ENCODE measurements around the gene GPC1.

Gene GPC1

GRCh38 chr2:240457223-240458043 is 22.0 kb downstream of the GPC1 start:
- Histone ChIP-seq H3K4me2 (ENCODE audit: low read length) (peak overlapping the region; percentile 75), H3K18ac (ENCODE audit: low read length) (peak overlapping the region; percentile 31), H4K91ac (ENCODE audit: low read depth, low read length) (peak overlapping the region; percentile 71), H3K79me1 (ENCODE audit: low read length) (peaks cover 59% of the 10 kb centered on the region), H2AFZ (ENCODE audit: insufficient read depth, low read length, poor library complexity) (no peak overlapping the region), H3K9ac (ENCODE audit: low read length) (no peak overlapping the region), H3K27me3 (ENCODE audit: insufficient read depth, low read length) (no peaks in the 10 kb centered on the region), H3K79me2 (ENCODE audit: control insufficient read depth, insufficient read depth, low read length, poor library complexity) (peaks cover 27% of the 10 kb centered on the region), H3K4me3 (ENCODE audit: low read depth, low read length) (no peak overlapping the region), H3K27ac (ENCODE audit: low read depth, low read length) (peak overlapping the region; percentile 93), H4K8ac (ENCODE audit: low read depth, low read length) (peak overlapping the region; percentile 51), H3K23ac (ENCODE audit: low read length) (no peak overlapping the region), H3K4me1 (ENCODE audit: control insufficient read depth in 1 of 2, insufficient read depth in 2 of 2, low read length in 2 of 2) (peaks cover 54 to 60% of the 10 kb centered on the region in 2 experiments), H2BK12ac (ENCODE audit: low read length) (peak overlapping the region; percentile 67), H4K12ac (ENCODE audit: low read depth, low read length) (peak overlapping the region; percentile 31), H2AK5ac (ENCODE audit: low read length) (peak overlapping the region; percentile 28), H2BK120ac (ENCODE audit: insufficient read depth, low read length, poor library complexity) (peak overlapping the region; percentile 78), H3K9me3 (ENCODE audit: insufficient read depth, low read depth, low read length) (no peaks in the 10 kb centered on the region), H2BK5ac (ENCODE audit: low read depth, low read length, poor library complexity) (peak overlapping the region; percentile 82), H3K14ac (ENCODE audit: low read length) (peak overlapping the region; percentile 68), H3K4ac (ENCODE audit: low read depth, low read length) (peak overlapping the region; percentile 39), H3K36me3 (ENCODE audit: control insufficient read depth in 1 of 2, insufficient read depth in 2 of 2, low read length in 2 of 2) (peaks cover 7 to 10% of the 10 kb centered on the region in 2 experiments)
- peak; percentile 95 for DNase-seq
- WGBS (ENCODE audit: extremely low coverage, insufficient coverage, insufficient read length) = no CpG with 5 or more reads among the region's 22 CpGs

- no CpG with 5 or more reads among the region's 16 CpGs for WGBS (ENCODE audit: extremely low coverage, insufficient coverage, insufficient read length)
- Histone ChIP-seq H2BK12ac (ENCODE audit: low read length) (peak overlapping the region; percentile 47), H2BK120ac (ENCODE audit: insufficient read depth, low read length, poor library complexity) (peak overlapping the region; percentile 49), H3K23ac (ENCODE audit: low read length) (no peak overlapping the region), H3K4me1 (ENCODE audit: control insufficient read depth in 1 of 2, insufficient read depth in 2 of 2, low read length in 2 of 2) (peaks cover 54 to 60% of the 10 kb centered on the region in 2 experiments), H4K12ac (ENCODE audit: low read depth, low read length) (no peak overlapping the region), H3K18ac (ENCODE audit: low read length) (peak overlapping the region; percentile 12), H3K4me3 (ENCODE audit: low read depth, low read length) (no peak overlapping the region), H3K79me2 (ENCODE audit: control insufficient read depth, insufficient read depth, low read length, poor library complexity) (peaks cover 23% of the 10 kb centered on the region), H3K79me1 (ENCODE audit: low read length) (peaks cover 55% of the 10 kb centered on the region), H4K8ac (ENCODE audit: low read depth, low read length) (peak overlapping the region; percentile 4), H4K91ac (ENCODE audit: low read depth, low read length) (peak overlapping the region; percentile 41), H2AFZ (ENCODE audit: insufficient read depth, low read length, poor library complexity) (no peak overlapping the region), H3K9me3 (ENCODE audit: insufficient read depth, low read depth, low read length) (no peaks in the 10 kb centered on the region), H2BK5ac (ENCODE audit: low read depth, low read length, poor library complexity) (peak overlapping the region; percentile 66), H3K4ac (ENCODE audit: low read depth, low read length) (no peak overlapping the region), H3K27me3 (ENCODE audit: insufficient read depth, low read length) (no peaks in the 10 kb centered on the region), H3K27ac (ENCODE audit: low read depth, low read length) (peak overlapping the region; percentile 92), H2AK5ac (ENCODE audit: low read length) (peak overlapping the region; percentile 66), H3K4me2 (ENCODE audit: low read length) (peak overlapping the region; percentile 52), H3K14ac (ENCODE audit: low read length) (peak overlapping the region; percentile 74), H3K9ac (ENCODE audit: low read length) (no peak overlapping the region), H3K36me3 (ENCODE audit: control insufficient read depth in 1 of 2, insufficient read depth in 2 of 2, low read length in 2 of 2) (peaks cover 13 to 15% of the 10 kb centered on the region in 2 experiments)
- DNase-seq = peak; percentile 94 to 97
These were observed 22.8 kb downstream of the GPC1 start for GRCh38 chr2:240458044-240458899.

GRCh38 chr2:240458900-240459391 is 23.5 kb downstream of the GPC1 start:
- no CpG with 5 or more reads among the region's 18 CpGs for WGBS (ENCODE audit: extremely low coverage, insufficient coverage, insufficient read length)

More at GRCh38 chr2:240458900-240459391, 23.5 kb downstream of the GPC1 start:
- peak overlapping the region; percentile 49 for H2BK120ac ChIP-seq (ENCODE audit: insufficient read depth, low read length, poor library complexity)
- no peaks in the 10 kb centered on the region for H3K9me3 ChIP-seq (ENCODE audit: insufficient read depth, low read depth, low read length)
- H2BK5ac ChIP-seq (ENCODE audit: low read depth, low read length, poor library complexity) = peak overlapping the region; percentile 15
- H3K79me1 ChIP-seq (ENCODE audit: low read length) = peaks cover 52% of the 10 kb centered on the region
- peak overlapping the region; percentile 14 for H3K4me3 ChIP-seq (ENCODE audit: low read depth, low read length)
- H2AK5ac ChIP-seq (ENCODE audit: low read length) = peak overlapping the region; percentile 66
- H3K36me3 ChIP-seq (ENCODE audit: control insufficient read depth in 1 of 2, insufficient read depth in 2 of 2, low read length in 2 of 2) = peaks cover 17 to 22% of the 10 kb centered on the region in 2 experiments
- H4K8ac ChIP-seq (ENCODE audit: low read depth, low read length) = peak overlapping the region; percentile 4
- peak overlapping the region; percentile 92 for H3K27ac ChIP-seq (ENCODE audit: low read depth, low read length)
- no peak overlapping the region for H3K4me2 ChIP-seq (ENCODE audit: low read length)
- H3K14ac ChIP-seq (ENCODE audit: low read length) = peak overlapping the region; percentile 74
- no peak overlapping the region for H4K12ac ChIP-seq (ENCODE audit: low read depth, low read length)
- H3K4me1 ChIP-seq (ENCODE audit: control insufficient read depth in 1 of 2, insufficient read depth in 2 of 2, low read length in 2 of 2) = peaks cover 54 to 60% of the 10 kb centered on the region in 2 experiments
- peak overlapping the region; percentile 41 for H4K91ac ChIP-seq (ENCODE audit: low read depth, low read length)
- peaks cover 20% of the 10 kb centered on the region for H3K79me2 ChIP-seq (ENCODE audit: control insufficient read depth, insufficient read depth, low read length, poor library complexity)
- H3K18ac ChIP-seq (ENCODE audit: low read length) = peak overlapping the region; percentile 12
- no peak overlapping the region for H3K9ac ChIP-seq (ENCODE audit: low read length)
- peak overlapping the region; percentile 47 for H2BK12ac ChIP-seq (ENCODE audit: low read length)
- DNase-seq = peak in 1 of 2 donors; percentile 20
- H3K23ac ChIP-seq (ENCODE audit: low read length) = no peak overlapping the region
- H2AFZ ChIP-seq (ENCODE audit: insufficient read depth, low read length, poor library complexity) = no peak overlapping the region
- H3K4ac ChIP-seq (ENCODE audit: low read depth, low read length) = no peak overlapping the region
- no peaks in the 10 kb centered on the region for H3K27me3 ChIP-seq (ENCODE audit: insufficient read depth, low read length)

All from trophoblast cell (in vitro differentiated cells and primary cell).